ENCODE results near the gene KCNMA1. TPM values are rescaled to one million over a fixed set of nuclear protein-coding genes. Genes with fewer than 3 reads are reported as not detected.
A peak's percentile ranks its signal among the peaks of the same experiment; 100 is the strongest.

KCNMA1 gene
- total RNA-seq, 2 experiments from 2014 or later, result not detected

- H3K27me3 Mint-ChIP-seq, result peaks cover 4% of the 10 kb centered on the region
- ChIA-PET POLR2A (no interaction called here), CTCF (no interaction called here)
- no peaks in the 10 kb centered on the region for H3K4me1 Mint-ChIP-seq (ENCODE audit: low read depth)
- no peaks in the 10 kb centered on the region for H3K36me3 Mint-ChIP-seq
- H3K9me3 Mint-ChIP-seq, result no peaks in the 10 kb centered on the region
- no peak overlapping the region for H3K4me3 Mint-ChIP-seq
- intact Hi-C loops (cut with micrococcal nuclease), result no loop called here
- DNase-seq, result no peak
- no peak overlapping the region for H3K27ac Mint-ChIP-seq
Observed at GRCh38 chr10:77359287-77359691, 278.3 kb downstream of the KCNMA1 start.

- no peaks in the 10 kb centered on the region for H3K9me3 Mint-ChIP-seq
- H3K36me3 Mint-ChIP-seq, result no peaks in the 10 kb centered on the region
- no peak overlapping the region for H3K4me3 Mint-ChIP-seq
- ChIA-PET POLR2A (no interaction called here), CTCF (no interaction called here)
- no peaks in the 10 kb centered on the region for H3K4me1 Mint-ChIP-seq (ENCODE audit: low read depth)
- H3K27ac Mint-ChIP-seq, result no peak overlapping the region
- intact Hi-C loops (cut with micrococcal nuclease), result no loop called here
- no peak for DNase-seq
- H3K27me3 Mint-ChIP-seq, result peaks cover 4% of the 10 kb centered on the region
Observed at GRCh38 chr10:77358656-77359055, 279.0 kb downstream of the KCNMA1 start.

- intact Hi-C loops (cut with micrococcal nuclease), result no loop called here
- no peaks in the 10 kb centered on the region for H3K36me3 Mint-ChIP-seq
- no peak for DNase-seq
- H3K9me3 Mint-ChIP-seq, result no peaks in the 10 kb centered on the region
- ChIA-PET CTCF (no interaction called here), POLR2A (interaction anchor here (1.2 kb wide), 1 partner anchor 10 kb away, joined by 3 read pairs; no protein-coding TSS in a partner anchor)
- peaks cover 4% of the 10 kb centered on the region for H3K27me3 Mint-ChIP-seq
- no peak overlapping the region for H3K4me3 Mint-ChIP-seq
- H3K27ac Mint-ChIP-seq, result no peak overlapping the region
- H3K4me1 Mint-ChIP-seq (ENCODE audit: low read depth), result no peaks in the 10 kb centered on the region
Observed at GRCh38 chr10:77357611-77358310, 279.8 kb downstream of the KCNMA1 start.

GRCh38 chr10:77357185-77357584 is 280.4 kb downstream of the KCNMA1 start:
- CTCF ChIA-PET, result no interaction called here
- no peak overlapping the region for H3K27ac Mint-ChIP-seq
- POLR2A ChIA-PET, result interaction anchor here (1.2 kb wide), 1 partner anchor 9 kb away, joined by 3 read pairs; no protein-coding TSS in a partner anchor

GRCh38 chr10:77355844-77356243 is 281.8 kb downstream of the KCNMA1 start:
- DNase-seq, result no peak
- Mint-ChIP-seq H3K9me3 (no peaks in the 10 kb centered on the region), H3K27ac (no peak overlapping the region), H3K4me3 (no peak overlapping the region), H3K27me3 (peaks cover 4% of the 10 kb centered on the region), H3K4me1 (ENCODE audit: low read depth) (no peaks in the 10 kb centered on the region), H3K36me3 (no peaks in the 10 kb centered on the region)
- POLR2A ChIA-PET, result no interaction called here
- CTCF ChIA-PET, result no interaction called here
- intact Hi-C loops (cut with micrococcal nuclease), result no loop called here

More at GRCh38 chr10:77357185-77357584, 280.4 kb downstream of the KCNMA1 start:
- no peak overlapping the region for H3K4me3 Mint-ChIP-seq
- peaks cover 4% of the 10 kb centered on the region for H3K27me3 Mint-ChIP-seq
- H3K4me1 Mint-ChIP-seq (ENCODE audit: low read depth), result no peaks in the 10 kb centered on the region
- H3K9me3 Mint-ChIP-seq, result no peaks in the 10 kb centered on the region
- H3K36me3 Mint-ChIP-seq, result no peaks in the 10 kb centered on the region
- DNase-seq, result no peak
- intact Hi-C loops (cut with micrococcal nuclease), result no loop called here

- no peak overlapping the region for H3K27ac Mint-ChIP-seq
Observed at GRCh38 chr10:77351386-77351785, 286.2 kb downstream of the KCNMA1 start.

GRCh38 chr10:77350711-77351119 is 286.9 kb downstream of the KCNMA1 start:
- Mint-ChIP-seq H3K27ac (no peak overlapping the region), H3K4me3 (no peak overlapping the region), H3K36me3 (no peaks in the 10 kb centered on the region), H3K27me3 (no peaks in the 10 kb centered on the region), H3K4me1 (ENCODE audit: low read depth) (no peaks in the 10 kb centered on the region), H3K9me3 (no peaks in the 10 kb centered on the region)
- peak; percentile 36 for DNase-seq
- ChIA-PET POLR2A (no interaction called here), CTCF (no interaction called here)
- intact Hi-C loops (cut with micrococcal nuclease), result no loop called here

More at GRCh38 chr10:77351386-77351785, 286.2 kb downstream of the KCNMA1 start:
- Mint-ChIP-seq H3K36me3 (no peaks in the 10 kb centered on the region), H3K4me1 (ENCODE audit: low read depth) (no peaks in the 10 kb centered on the region), H3K4me3 (no peak overlapping the region), H3K9me3 (no peaks in the 10 kb centered on the region), H3K27me3 (no peaks in the 10 kb centered on the region)
- ChIA-PET POLR2A (no interaction called here), CTCF (no interaction called here)
- intact Hi-C loops (cut with micrococcal nuclease), result no loop called here
- DNase-seq, result no peak

GRCh38 chr10:77350134-77350533 is 287.5 kb downstream of the KCNMA1 start:
- Mint-ChIP-seq H3K27ac (no peak overlapping the region), H3K4me1 (ENCODE audit: low read depth) (no peaks in the 10 kb centered on the region), H3K9me3 (no peaks in the 10 kb centered on the region), H3K4me3 (no peak overlapping the region), H3K36me3 (no peaks in the 10 kb centered on the region), H3K27me3 (no peaks in the 10 kb centered on the region)
- intact Hi-C loops (cut with micrococcal nuclease), result no loop called here
- DNase-seq, result no peak
- ChIA-PET POLR2A (no interaction called here), CTCF (no interaction called here)

- ChIA-PET CTCF (no interaction called here), POLR2A (no interaction called here)
- no peak for DNase-seq
- Mint-ChIP-seq H3K36me3 (no peaks in the 10 kb centered on the region), H3K27ac (no peak overlapping the region), H3K27me3 (no peaks in the 10 kb centered on the region), H3K4me3 (no peak overlapping the region), H3K9me3 (no peaks in the 10 kb centered on the region), H3K4me1 (ENCODE audit: low read depth) (no peaks in the 10 kb centered on the region)
- intact Hi-C loops (cut with micrococcal nuclease), result no loop called here
Observed at GRCh38 chr10:77349226-77349625, 288.4 kb downstream of the KCNMA1 start.

- H3K4me3 Mint-ChIP-seq, result no peak overlapping the region
- ChIA-PET CTCF (no interaction called here), POLR2A (interaction anchor here (1.4 kb wide), 1 partner anchor 8 kb away, joined by 3 read pairs; no protein-coding TSS in a partner anchor)
- H3K9me3 Mint-ChIP-seq, result no peaks in the 10 kb centered on the region
- H3K27me3 Mint-ChIP-seq, result no peaks in the 10 kb centered on the region
- H3K4me1 Mint-ChIP-seq (ENCODE audit: low read depth), result no peaks in the 10 kb centered on the region
- no peaks in the 10 kb centered on the region for H3K36me3 Mint-ChIP-seq
- intact Hi-C loops (cut with micrococcal nuclease), result no loop called here
- no peak for DNase-seq
- H3K27ac Mint-ChIP-seq, result no peak overlapping the region
Observed at GRCh38 chr10:77348751-77349150, 288.9 kb downstream of the KCNMA1 start.

GRCh38 chr10:77348082-77348481 is 289.5 kb downstream of the KCNMA1 start:
- H3K9me3 Mint-ChIP-seq, result no peaks in the 10 kb centered on the region
- ChIA-PET CTCF (no interaction called here), POLR2A (interaction anchor here (1.4 kb wide), 1 partner anchor 9 kb away, joined by 3 read pairs; no protein-coding TSS in a partner anchor)
- no peak overlapping the region for H3K27ac Mint-ChIP-seq
- H3K36me3 Mint-ChIP-seq, result no peaks in the 10 kb centered on the region
- H3K4me1 Mint-ChIP-seq (ENCODE audit: low read depth), result no peaks in the 10 kb centered on the region
- H3K27me3 Mint-ChIP-seq, result no peaks in the 10 kb centered on the region
- H3K4me3 Mint-ChIP-seq, result no peak overlapping the region
- intact Hi-C loops (cut with micrococcal nuclease), result no loop called here
- no peak for DNase-seq

- no peaks in the 10 kb centered on the region for H3K4me1 Mint-ChIP-seq (ENCODE audit: low read depth)
- POLR2A ChIA-PET, result no interaction called here
- no peaks in the 10 kb centered on the region for H3K9me3 Mint-ChIP-seq
- no peak overlapping the region for H3K27ac Mint-ChIP-seq
- no peaks in the 10 kb centered on the region for H3K36me3 Mint-ChIP-seq
- no peak overlapping the region for H3K4me3 Mint-ChIP-seq
- no peak for DNase-seq
- CTCF ChIA-PET, result no interaction called here
- intact Hi-C loops (cut with micrococcal nuclease), result no loop called here
- no peaks in the 10 kb centered on the region for H3K27me3 Mint-ChIP-seq
Observed at GRCh38 chr10:77347052-77347451, 290.6 kb downstream of the KCNMA1 start.

- peaks cover 3% of the 10 kb centered on the region for H3K9me3 Mint-ChIP-seq
- H3K4me3 Mint-ChIP-seq, result no peak overlapping the region
- POLR2A ChIA-PET, result no interaction called here
- no peaks in the 10 kb centered on the region for H3K27me3 Mint-ChIP-seq
- CTCF ChIA-PET, result no interaction called here
- H3K27ac Mint-ChIP-seq, result no peak overlapping the region
- no peaks in the 10 kb centered on the region for H3K4me1 Mint-ChIP-seq (ENCODE audit: low read depth)
- DNase-seq, result no peak
- intact Hi-C loops (cut with micrococcal nuclease), result no loop called here
- H3K36me3 Mint-ChIP-seq, result no peaks in the 10 kb centered on the region
Observed at GRCh38 chr10:77341055-77341454, 296.6 kb downstream of the KCNMA1 start.

Measured in activated CD4-positive, alpha-beta memory T cell treated with anti-CD3 and anti-CD28 coated beads for 36 hours (primary cell).